AG08395 (cell line): ENCODE measurements around the gene MVB12B.

ENCODE experiments used
- DNase-seq: peaks from one replicate; pipeline ENCODE4 v3.0.0; 2012; ENCODE audit warnings: mixed read lengths, low spot score

MVB12B gene

GRCh38 chr9:126521551-126521950 is 194.9 kb downstream of the MVB12B start:
- DNase-seq, result no peak

GRCh38 chr9:126521976-126522590 is 195.5 kb downstream of the MVB12B start:
- no peak for DNase-seq

GRCh38 chr9:126522612-126523356 is 196.2 kb downstream of the MVB12B start:
- no peak for DNase-seq

- peak; percentile 14 for DNase-seq
These were observed 197.0 kb downstream of the MVB12B start for GRCh38 chr9:126523611-126524111.

- DNase-seq, result no peak
These were observed 197.9 kb downstream of the MVB12B start for GRCh38 chr9:126524353-126525077.

GRCh38 chr9:126526218-126527108 is 199.8 kb downstream of the MVB12B start:
- DNase-seq, result no peak

- no peak for DNase-seq
These were observed 200.6 kb downstream of the MVB12B start for GRCh38 chr9:126527109-126527825.

- DNase-seq, result no peak
These were observed 201.5 kb downstream of the MVB12B start for GRCh38 chr9:126528111-126528510.

- no peak for DNase-seq
These were observed 202.3 kb downstream of the MVB12B start for GRCh38 chr9:126528915-126529314.

- no peak for DNase-seq
These were observed 204.5 kb downstream of the MVB12B start for GRCh38 chr9:126531035-126531571.

- no peak for DNase-seq
These were observed 205.0 kb downstream of the MVB12B start for GRCh38 chr9:126531591-126531990.

- peak; percentile 62 for DNase-seq
These were observed 205.4 kb downstream of the MVB12B start for GRCh38 chr9:126532019-126532462.

- DNase-seq, result no peak
These were observed 205.9 kb downstream of the MVB12B start for GRCh38 chr9:126532489-126532888.

GRCh38 chr9:126532951-126533925 is 206.6 kb downstream of the MVB12B start:
- no peak for DNase-seq

GRCh38 chr9:126533926-126534310 is 207.3 kb downstream of the MVB12B start:
- DNase-seq, result no peak

GRCh38 chr9:126534431-126535186 is 208.0 kb downstream of the MVB12B start:
- peak; percentile 22 for DNase-seq

- DNase-seq, result no peak
These were observed 209.5 kb downstream of the MVB12B start for GRCh38 chr9:126536131-126536530.

GRCh38 chr9:126536841-126537465 is 210.3 kb downstream of the MVB12B start:
- no peak for DNase-seq
